Lower lobe of right lung (tissue), 2 donors: ENCODE measurements around the gene NCOA3. TPM values are rescaled to one million over a fixed set of nuclear protein-coding genes. Genes with fewer than 3 reads are reported as not detected.
"Not testable (repeated sequence)": the region's sequence is repeated elsewhere in the genome, so short reads cannot be mapped to it uniquely, and the experiment has no call there.

Experiments
- ATAC-seq, 2 donors: fragments of 200-7000 bp; cut with Tn5 transposase; one replicate each; pipeline ENCODE4 v1.9.1; 2020 to 2022; ENCODE audit warnings: mild to moderate bottlenecking in 2 of 2, moderate library complexity in 2 of 2
- DNase-seq: peaks from one replicate; pipeline ENCODE4 v3.0.0-alpha.2; 2020
- H3K27ac ChIP-seq: fragments of 200-600 bp; one replicate; pipeline ENCODE4 v1.8.0; 2022
- H3K27me3 ChIP-seq: fragments of 200-600 bp; one replicate; pipeline ENCODE4 v1.8.0; 2022; ENCODE audit warnings: low read depth
- H3K36me3 ChIP-seq: fragments of 200-600 bp; one replicate; pipeline ENCODE4 v1.8.0; 2022; ENCODE audit warnings: mild to moderate bottlenecking
- H3K4me1 ChIP-seq: fragments of 200-600 bp; one replicate; pipeline ENCODE4 v1.8.0; 2022
- H3K4me3 ChIP-seq: fragments of 200-600 bp; one replicate; pipeline ENCODE4 v1.8.0; 2022; ENCODE audit warnings: mild to moderate bottlenecking
- H3K9me3 ChIP-seq: fragments of 200-600 bp; one replicate; pipeline ENCODE4 v1.8.0; 2022
- intact Hi-C: fragments of 100-400 bp; cut with DNase I; formaldehyde crosslinking; loops from one replicate; pipeline ENCODE4 v1.11.0; 2022
- total RNA-seq: library from RNA; stranded (reverse); fragmentation: NEBNext Ultra II Directional; extraction: Animal tissue kit (Norgen Biotek cat#: 25700); gene quantifications from one replicate; pipeline ENCODE4 v1.2.1, GENCODE V29; 2021
- TF ChIP-seq, protein P1 (sequence below): fragments of 200-600 bp; IDR thresholded peaks from one replicate; pipeline ENCODE4 v1.8.0; 2022; ENCODE audit warnings: antibody characterized with exemption, mild to moderate bottlenecking
- donor health status: DM: no; HTN: yes; CAD: no; lungs with severe emphysema.

Gene NCOA3
- total RNA-seq, 1 donor from 2014 or later, result 42.1 TPM

DNA sequence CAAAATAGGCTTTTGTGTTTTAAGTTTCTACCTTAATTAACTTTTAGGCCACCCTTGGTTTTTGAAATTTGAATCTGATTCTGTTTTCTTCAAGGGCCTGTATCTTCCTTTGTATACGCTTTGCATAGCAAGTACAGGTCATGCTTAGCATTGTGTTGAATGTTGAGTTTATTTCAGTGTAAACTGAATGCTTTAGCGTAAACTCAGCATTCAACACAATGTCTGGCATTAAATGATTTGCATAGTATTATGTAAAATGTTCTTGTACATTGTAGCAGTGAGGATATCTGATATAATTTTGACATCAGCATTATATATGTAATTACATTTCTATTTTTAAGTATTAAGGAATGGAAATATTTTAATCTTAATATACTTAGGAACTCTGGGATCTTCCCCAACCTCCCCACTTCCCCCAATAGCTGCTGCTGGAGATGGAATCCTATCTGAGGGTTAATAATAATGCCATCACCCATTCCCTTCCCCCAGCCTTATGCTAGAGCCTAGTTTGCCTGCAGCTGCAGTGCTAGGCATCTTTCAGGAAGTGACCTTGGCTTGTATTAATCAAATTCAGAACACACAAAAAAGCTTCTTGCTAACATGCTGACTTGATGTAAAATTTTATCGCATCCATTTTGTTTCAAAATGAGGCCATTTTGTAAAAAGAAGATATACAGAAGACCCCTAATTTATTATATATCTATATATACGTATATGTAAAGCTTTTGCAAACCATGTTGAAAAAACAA is 73.1 kb downstream of the NCOA3 start:
- ATAC-seq (no peak), DNase-seq (no peak)
- TF ChIP-seq, protein P1, sequence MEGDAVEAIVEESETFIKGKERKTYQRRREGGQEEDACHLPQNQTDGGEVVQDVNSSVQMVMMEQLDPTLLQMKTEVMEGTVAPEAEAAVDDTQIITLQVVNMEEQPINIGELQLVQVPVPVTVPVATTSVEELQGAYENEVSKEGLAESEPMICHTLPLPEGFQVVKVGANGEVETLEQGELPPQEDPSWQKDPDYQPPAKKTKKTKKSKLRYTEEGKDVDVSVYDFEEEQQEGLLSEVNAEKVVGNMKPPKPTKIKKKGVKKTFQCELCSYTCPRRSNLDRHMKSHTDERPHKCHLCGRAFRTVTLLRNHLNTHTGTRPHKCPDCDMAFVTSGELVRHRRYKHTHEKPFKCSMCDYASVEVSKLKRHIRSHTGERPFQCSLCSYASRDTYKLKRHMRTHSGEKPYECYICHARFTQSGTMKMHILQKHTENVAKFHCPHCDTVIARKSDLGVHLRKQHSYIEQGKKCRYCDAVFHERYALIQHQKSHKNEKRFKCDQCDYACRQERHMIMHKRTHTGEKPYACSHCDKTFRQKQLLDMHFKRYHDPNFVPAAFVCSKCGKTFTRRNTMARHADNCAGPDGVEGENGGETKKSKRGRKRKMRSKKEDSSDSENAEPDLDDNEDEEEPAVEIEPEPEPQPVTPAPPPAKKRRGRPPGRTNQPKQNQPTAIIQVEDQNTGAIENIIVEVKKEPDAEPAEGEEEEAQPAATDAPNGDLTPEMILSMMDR, result no peak
- Histone ChIP-seq H3K27me3 (no peaks in the 10 kb centered on the region), H3K27ac (no peak overlapping the region), H3K9me3 (peaks cover 3% of the 10 kb centered on the region), H3K4me3 (no peak overlapping the region), H3K36me3 (peaks cover 3% of the 10 kb centered on the region), H3K4me1 (peaks cover 63% of the 10 kb centered on the region)
- intact Hi-C loops, result no loop called here

GRCh38 chr20:47576516-47577033 is 74.9 kb downstream of the NCOA3 start:
- peaks cover 2% of the 10 kb centered on the region for H3K9me3 ChIP-seq
- peak overlapping the region; percentile 1 for H3K4me3 ChIP-seq
- intact Hi-C loops, result no loop called here
- no peaks in the 10 kb centered on the region for H3K27me3 ChIP-seq
- H3K27ac ChIP-seq, result peak overlapping the region; percentile 15
- TF ChIP-seq, protein P1, result no peak
- DNase-seq (peak; percentile 51), ATAC-seq (peak; percentile 91 to 94)
- H3K4me1 ChIP-seq, result peaks cover 69% of the 10 kb centered on the region
- no peaks in the 10 kb centered on the region for H3K36me3 ChIP-seq

DNA sequence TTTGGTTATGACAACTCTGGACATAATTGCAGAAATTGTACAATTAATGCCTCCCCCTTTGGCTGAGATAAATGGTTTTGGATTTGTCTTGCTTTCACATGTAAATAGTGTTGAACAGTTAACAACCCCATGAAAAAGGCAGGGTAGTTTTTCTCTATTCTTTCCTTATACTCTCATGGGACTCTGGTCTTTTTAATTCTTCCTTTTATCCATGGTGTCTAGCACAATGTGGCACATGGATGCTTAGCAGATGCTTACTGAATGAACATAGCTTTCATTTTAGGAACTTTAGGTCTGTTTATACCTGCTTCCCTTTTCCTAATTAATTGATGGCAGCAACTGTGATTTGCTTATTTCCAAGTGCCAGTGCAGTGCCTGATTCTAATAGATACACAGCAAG is 75.6 kb downstream of the NCOA3 start:
- DNase-seq, result no peak
- Histone ChIP-seq H3K36me3 (no peaks in the 10 kb centered on the region), H3K27ac (peak overlapping the region; percentile 38), H3K9me3 (no peaks in the 10 kb centered on the region), H3K4me3 (no peak overlapping the region), H3K27me3 (no peaks in the 10 kb centered on the region), H3K4me1 (peaks cover 69% of the 10 kb centered on the region)
- TF ChIP-seq, protein P1, result no peak
- intact Hi-C loops, result no loop called here
- no peak for ATAC-seq

DNA sequence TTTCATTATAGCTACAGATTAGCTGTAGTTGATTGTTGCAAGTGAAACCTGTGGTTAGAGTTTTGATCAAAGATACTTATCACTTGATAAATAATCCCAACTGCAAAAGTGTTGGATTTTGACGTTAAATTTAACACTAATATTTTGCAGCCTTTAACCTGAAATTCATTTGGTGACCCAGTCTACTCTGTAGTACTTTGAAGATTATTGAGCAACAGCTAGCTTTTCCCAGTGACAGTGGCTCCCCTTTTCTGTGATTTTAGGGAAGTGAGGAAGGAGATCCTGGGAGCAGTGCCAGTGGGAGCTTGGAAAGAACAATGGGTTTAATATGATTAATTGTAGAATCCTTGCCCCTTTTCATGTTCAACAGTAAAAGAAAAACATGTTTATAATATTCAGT is 76.9 kb downstream of the NCOA3 start:
- Histone ChIP-seq H3K4me3 (no peak overlapping the region), H3K4me1 (peaks cover 67% of the 10 kb centered on the region), H3K27ac (peak overlapping the region; percentile 19), H3K36me3 (no peaks in the 10 kb centered on the region), H3K9me3 (no peaks in the 10 kb centered on the region), H3K27me3 (no peaks in the 10 kb centered on the region)
- intact Hi-C loops, result no loop called here
- no peak for ATAC-seq
- DNase-seq, result no peak
- TF ChIP-seq, protein P1, result no peak

DNA sequence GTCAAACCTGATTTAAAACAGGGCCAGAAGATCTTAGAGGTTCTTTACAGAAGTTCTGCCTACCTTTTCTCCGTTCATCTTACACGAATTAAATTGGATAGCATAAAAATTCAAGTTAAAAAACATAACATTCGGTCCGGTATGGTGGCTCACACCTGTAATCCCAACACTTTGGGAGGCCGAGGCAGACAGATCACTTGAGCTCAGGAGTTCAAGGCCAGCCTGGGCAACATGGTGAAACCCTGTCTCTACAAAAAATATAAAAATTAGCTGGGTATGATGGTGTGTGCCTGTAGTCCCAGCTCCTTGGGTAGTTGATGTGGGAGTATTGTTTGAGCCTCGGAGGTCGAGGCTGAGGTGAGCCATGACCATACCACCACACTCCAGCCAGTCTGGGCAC is 79.0 kb downstream of the NCOA3 start:
- H3K36me3 ChIP-seq, H3K27me3 ChIP-seq, H3K4me3 ChIP-seq, H3K27ac ChIP-seq, DNase-seq, ATAC-seq, intact Hi-C loops, H3K9me3 ChIP-seq: not testable (repeated sequence)
- peaks cover 53% of the 10 kb centered on the region for H3K4me1 ChIP-seq

DNA sequence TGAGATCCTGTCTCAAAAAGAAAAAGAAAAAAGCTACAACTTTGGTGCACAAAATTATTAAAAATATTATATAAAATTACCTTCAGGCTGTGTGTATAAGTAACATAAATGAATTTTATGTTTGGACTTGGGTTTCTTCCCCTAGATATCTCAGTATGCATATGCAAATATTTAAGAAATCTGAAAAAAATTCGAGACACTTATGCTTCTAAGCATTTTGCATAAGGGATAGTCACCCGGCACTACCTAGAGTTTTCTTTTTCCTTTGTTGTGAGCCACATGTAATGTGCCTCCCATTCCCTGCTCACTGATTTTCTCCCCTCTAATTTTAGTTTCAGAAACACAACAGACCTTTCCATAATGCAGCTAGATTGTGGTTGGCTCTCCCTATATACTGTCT is 79.4 kb downstream of the NCOA3 start:
- no peaks in the 10 kb centered on the region for H3K9me3 ChIP-seq
- intact Hi-C loops, result no loop called here
- TF ChIP-seq, protein P1, result no peak
- H3K27ac ChIP-seq, result no peak overlapping the region
- H3K27me3 ChIP-seq, result no peaks in the 10 kb centered on the region
- H3K4me3 ChIP-seq, result no peak overlapping the region
- DNase-seq (no peak), ATAC-seq (no peak)
- H3K36me3 ChIP-seq, result no peaks in the 10 kb centered on the region
- peaks cover 49% of the 10 kb centered on the region for H3K4me1 ChIP-seq
